DOHH2 (cell line): Measurements from ENCODE around the gene HEG1.

Source experiments
- EZH2phosphoT487 ChIP-seq: fragments of 200-600 bp; sonication (generic); IDR thresholded peaks from 2 replicates; pipeline ENCODE4 v1.6.1; 2017; ENCODE audit warnings: borderline replicate concordance, mild to moderate bottlenecking, antibody characterized with exemption, low read length, moderate library complexity, mixed read lengths
- TF ChIP-seq, protein P1 (sequence below): fragments of 200-600 bp; sonication (generic); IDR thresholded peaks from one replicate; pipeline ENCODE4 v1.5.1; 2014; ENCODE audit warnings: antibody characterized with exemption, mild to moderate bottlenecking, low read depth, low read length; ENCODE audit not compliant: poor library complexity, severe bottlenecking

DNA sequence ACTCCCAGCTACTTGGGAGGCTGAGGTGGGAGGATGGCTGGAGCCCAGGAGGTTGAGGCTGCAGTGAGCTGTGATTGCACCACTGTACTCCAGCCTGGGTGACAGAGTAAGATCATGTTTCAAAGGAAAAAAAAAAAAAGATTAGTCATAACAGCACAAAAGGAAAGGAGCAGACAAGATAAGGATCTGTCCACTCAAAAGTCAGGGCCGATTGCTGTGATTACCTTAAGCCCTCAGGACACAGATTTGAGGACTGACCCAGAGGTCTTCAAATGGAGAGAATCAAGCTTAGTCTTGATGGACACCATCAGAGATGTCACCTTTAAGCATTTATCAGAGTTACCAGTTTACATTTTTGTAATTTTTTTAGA, 23.9 kb upstream of the HEG1 start:
- TF ChIP-seq, protein P1, sequence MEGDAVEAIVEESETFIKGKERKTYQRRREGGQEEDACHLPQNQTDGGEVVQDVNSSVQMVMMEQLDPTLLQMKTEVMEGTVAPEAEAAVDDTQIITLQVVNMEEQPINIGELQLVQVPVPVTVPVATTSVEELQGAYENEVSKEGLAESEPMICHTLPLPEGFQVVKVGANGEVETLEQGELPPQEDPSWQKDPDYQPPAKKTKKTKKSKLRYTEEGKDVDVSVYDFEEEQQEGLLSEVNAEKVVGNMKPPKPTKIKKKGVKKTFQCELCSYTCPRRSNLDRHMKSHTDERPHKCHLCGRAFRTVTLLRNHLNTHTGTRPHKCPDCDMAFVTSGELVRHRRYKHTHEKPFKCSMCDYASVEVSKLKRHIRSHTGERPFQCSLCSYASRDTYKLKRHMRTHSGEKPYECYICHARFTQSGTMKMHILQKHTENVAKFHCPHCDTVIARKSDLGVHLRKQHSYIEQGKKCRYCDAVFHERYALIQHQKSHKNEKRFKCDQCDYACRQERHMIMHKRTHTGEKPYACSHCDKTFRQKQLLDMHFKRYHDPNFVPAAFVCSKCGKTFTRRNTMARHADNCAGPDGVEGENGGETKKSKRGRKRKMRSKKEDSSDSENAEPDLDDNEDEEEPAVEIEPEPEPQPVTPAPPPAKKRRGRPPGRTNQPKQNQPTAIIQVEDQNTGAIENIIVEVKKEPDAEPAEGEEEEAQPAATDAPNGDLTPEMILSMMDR, result no peak
- no peak for TF ChIP-seq EZH2phosphoT487
